Activated B cell treated with CpG ODN at 0.5 μM for 24 hours (primary cell): ENCODE results near the gene RAB3IL1. TPM values are rescaled to one million over a fixed set of nuclear protein-coding genes. Genes with fewer than 3 reads are reported as not detected.
A peak's percentile ranks its signal among the peaks of the same experiment; 100 is the strongest.

Experiments used
- ATAC-seq: fragments of 200-7000 bp; cut with Tn5 transposase; one replicate; pipeline ENCODE4 v1.10.0; 2021; ENCODE audit warnings: low read depth, mild to moderate bottlenecking, moderate library complexity
- CTCF ChIA-PET: fragments of 350-600 bp; sonication (Branson Sonifier 250); formaldehyde crosslinking; loops from one replicate; lab custom pipeline; 2021; ENCODE audit warnings: antibody characterized with exemption; lab: Charles Lee
- POLR2A ChIA-PET: fragments of 350-600 bp; sonication (Branson Sonifier 250); formaldehyde crosslinking; loops from one replicate; lab custom pipeline; 2021; ENCODE audit warnings: antibody characterized with exemption; lab: Charles Lee
- DNase-seq: peaks from one replicate; pipeline ENCODE4 v3.0.0; 2022
- H3K27ac Mint-ChIP-seq: one replicate; pipeline ENCODE4 v1.8.0; 2020; ENCODE audit warnings: mixed read lengths
- H3K27me3 Mint-ChIP-seq: one replicate; pipeline ENCODE4 v1.8.0; 2021; ENCODE audit warnings: mixed read lengths
- H3K36me3 Mint-ChIP-seq: one replicate; pipeline ENCODE4 v1.8.0; 2021; ENCODE audit warnings: low read depth, mixed read lengths
- H3K4me1 Mint-ChIP-seq: one replicate; pipeline ENCODE4 v1.8.0; 2021; ENCODE audit warnings: mixed read lengths
- H3K4me3 Mint-ChIP-seq: one replicate; pipeline ENCODE4 v1.8.0; 2020; ENCODE audit warnings: mild to moderate bottlenecking, mixed read lengths
- H3K9me3 Mint-ChIP-seq: one replicate; pipeline ENCODE4 v1.8.0; 2020; ENCODE audit warnings: mixed read lengths
- CTCF ChIP-seq: fragments of 200-600 bp; IDR thresholded peaks from one replicate; pipeline ENCODE4 v1.8.0; 2022; ENCODE audit warnings: antibody characterized with exemption, mild to moderate bottlenecking
- intact Hi-C: fragments of 100-400 bp; cut with micrococcal nuclease; formaldehyde crosslinking; loops from one replicate; pipeline ENCODE4 v1.15.1; 2024
- total RNA-seq: library from RNA; stranded (reverse); gene quantifications from 2 replicates; pipeline ENCODE4 v1.2.3, GENCODE V29; 2022

RAB3IL1 gene
- total RNA-seq, 1 donor from 2014 or later, result not detected

DNA sequence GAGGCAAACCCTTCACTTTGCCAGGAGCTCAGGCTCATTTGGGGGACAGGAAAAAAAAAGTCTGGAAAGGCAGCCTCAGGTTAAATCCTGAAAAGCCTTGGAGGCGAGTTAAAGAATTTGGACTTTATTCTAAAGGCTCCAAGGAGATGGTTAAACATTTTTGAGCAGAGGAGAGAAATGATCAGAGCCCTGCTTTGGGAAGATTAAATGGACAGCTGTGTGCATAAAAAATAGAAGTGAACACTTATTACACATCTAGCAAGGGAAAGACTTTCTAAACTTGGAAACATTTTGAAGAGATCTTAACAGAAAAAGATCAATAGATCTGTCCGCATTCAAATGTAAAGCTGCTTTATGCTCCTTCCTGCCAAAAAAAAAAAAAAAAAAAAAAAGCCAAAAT lies 8.4 kb upstream of the RAB3IL1 start:
- no peak overlapping the region for H3K27ac Mint-ChIP-seq
- intact Hi-C loops, result no loop called here
- H3K4me1 Mint-ChIP-seq, result peaks cover 5% of the 10 kb centered on the region
- no peak overlapping the region for H3K4me3 Mint-ChIP-seq
- no peak for TF ChIP-seq CTCF
- POLR2A ChIA-PET, result interaction anchor here (0.6 kb wide), 1 partner anchor 100 kb away, joined by 4 read pairs; no protein-coding TSS in a partner anchor
- no peaks in the 10 kb centered on the region for H3K9me3 Mint-ChIP-seq
- H3K36me3 Mint-ChIP-seq, result no peaks in the 10 kb centered on the region
- DNase-seq, result no peak
- H3K27me3 Mint-ChIP-seq, result peaks cover 4% of the 10 kb centered on the region
- ATAC-seq, result no peak
- CTCF ChIA-PET, result interaction anchor here (1.0 kb wide), 1 partner anchor 22 kb away, joined by 5 read pairs; no protein-coding TSS in a partner anchor

- ChIA-PET POLR2A (no interaction called here), CTCF (interaction anchor here (0.7 to 1.0 kb wide), 2 partner anchors 158 to 494 kb away, joined by 3 read pairs; partner anchors contain the start of gene SDHAF2)
- Mint-ChIP-seq H3K27ac (no peak overlapping the region), H3K36me3 (no peaks in the 10 kb centered on the region), H3K9me3 (no peaks in the 10 kb centered on the region), H3K4me3 (no peak overlapping the region), H3K4me1 (peaks cover 5% of the 10 kb centered on the region), H3K27me3 (peaks cover 16% of the 10 kb centered on the region)
- no peak for DNase-seq
- ATAC-seq, result no peak
- no peak for TF ChIP-seq CTCF
- intact Hi-C loops, result no loop called here
Measured at GRCh38 chr11:61924064-61924455, 6.7 kb upstream of the RAB3IL1 start.

- intact Hi-C loops, result no loop called here
- DNase-seq, result no peak
- CTCF ChIA-PET, result interaction anchor here (1.1 kb wide), 1 partner anchor 24 kb away, joined by 3 read pairs; no protein-coding TSS in a partner anchor
- POLR2A ChIA-PET, result no interaction called here
- no peak for TF ChIP-seq CTCF
- Mint-ChIP-seq H3K9me3 (no peaks in the 10 kb centered on the region), H3K27ac (no peak overlapping the region), H3K36me3 (no peaks in the 10 kb centered on the region), H3K4me3 (no peak overlapping the region), H3K4me1 (peaks cover 5% of the 10 kb centered on the region), H3K27me3 (peaks cover 22% of the 10 kb centered on the region)
- ATAC-seq, result no peak
Measured at GRCh38 chr11:61923166-61924063, 6.0 kb upstream of the RAB3IL1 start.

- POLR2A ChIA-PET, result no interaction called here
- Mint-ChIP-seq H3K36me3 (no peaks in the 10 kb centered on the region), H3K9me3 (no peaks in the 10 kb centered on the region), H3K4me1 (peaks cover 14% of the 10 kb centered on the region), H3K27me3 (peaks cover 31% of the 10 kb centered on the region), H3K4me3 (no peak overlapping the region), H3K27ac (peak overlapping the region; percentile 35)
- no peak for TF ChIP-seq CTCF
- CTCF ChIA-PET, result interaction anchor here (1.1 kb wide), 1 partner anchor 24 kb away, joined by 3 read pairs; no protein-coding TSS in a partner anchor
- peak; percentile 12 for DNase-seq
- intact Hi-C loops, result no loop called here
- no peak for ATAC-seq
Measured at GRCh38 chr11:61922539-61922938, 5.2 kb upstream of the RAB3IL1 start.

DNA sequence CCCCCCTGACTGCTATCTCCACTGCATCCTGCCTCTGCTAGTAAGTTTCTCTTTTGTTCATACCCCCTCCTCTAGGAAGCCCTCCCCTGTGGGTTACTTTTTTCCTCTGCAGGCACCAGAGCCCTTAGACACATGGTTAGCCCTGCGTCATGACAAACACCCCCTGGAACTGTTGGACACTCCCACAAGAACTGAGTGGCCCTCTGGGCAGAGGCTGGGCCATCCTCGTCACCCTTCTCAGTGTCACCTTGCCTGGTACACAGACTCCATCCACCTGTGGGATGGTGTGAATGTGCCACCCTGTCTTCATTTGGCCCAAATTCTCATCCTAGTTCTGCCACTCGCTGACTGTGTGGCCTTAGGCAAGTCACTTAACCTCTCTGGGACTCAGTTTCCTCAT lies 4.1 kb upstream of the RAB3IL1 start:
- intact Hi-C loops, result no loop called here
- H3K36me3 Mint-ChIP-seq, result no peaks in the 10 kb centered on the region
- ATAC-seq, result no peak
- no peak for TF ChIP-seq CTCF
- ChIA-PET CTCF (no interaction called here), POLR2A (no interaction called here)
- peaks cover 14% of the 10 kb centered on the region for H3K4me1 Mint-ChIP-seq
- no peak for DNase-seq
- no peak overlapping the region for H3K27ac Mint-ChIP-seq
- no peak overlapping the region for H3K4me3 Mint-ChIP-seq
- no peaks in the 10 kb centered on the region for H3K9me3 Mint-ChIP-seq
- H3K27me3 Mint-ChIP-seq, result peaks cover 31% of the 10 kb centered on the region
